ENCODE results near the gene GRIA1. TPM values are rescaled to one million over a fixed set of nuclear protein-coding genes. Genes with fewer than 3 reads are reported as not detected.

GRIA1 gene
- total RNA-seq, 2 donors from 2014 or later = not detected

- ATAC-seq = no peak
- Mint-ChIP-seq H3K9me3 (peaks cover 3% of the 10 kb centered on the region in 2 donors), H3K27ac (no peak overlapping the region), H3K36me3 (no peaks in the 10 kb centered on the region)
- no peak for DNase-seq (ENCODE audit: low spot score in 2 of 2)
Measured at GRCh38 chr5:153486771-153487170, 3.7 kb upstream of the GRIA1 start.

GRCh38 chr5:153489611-153490010 is 859 bp upstream of the GRIA1 start:
- DNase-seq (ENCODE audit: low spot score in 2 of 2) = no peak
- ATAC-seq = no peak
- Mint-ChIP-seq H3K9me3 (no peaks in the 10 kb centered on the region), H3K27ac (no peak overlapping the region), H3K36me3 (no peaks in the 10 kb centered on the region)

- Mint-ChIP-seq H3K36me3 (no peaks in the 10 kb centered on the region), H3K27ac (no peak overlapping the region), H3K9me3 (no peaks in the 10 kb centered on the region)
- DNase-seq (ENCODE audit: low spot score in 2 of 2) (no peak), ATAC-seq (no peak)
Measured at GRCh38 chr5:153491038-153491744, 721 bp downstream of the GRIA1 start.

- no peaks in the 10 kb centered on the region for H3K9me3 Mint-ChIP-seq
- DNase-seq (ENCODE audit: low spot score in 2 of 2) (no peak), ATAC-seq (no peak)
- no peaks in the 10 kb centered on the region for H3K36me3 Mint-ChIP-seq
- no peak overlapping the region for H3K27ac Mint-ChIP-seq
Measured at GRCh38 chr5:153491856-153492255, 1.4 kb downstream of the GRIA1 start.

GRCh38 chr5:153496835-153497234 is 6.4 kb downstream of the GRIA1 start:
- no peak for ATAC-seq
- DNase-seq (ENCODE audit: low spot score in 2 of 2) = no peak
- H3K9me3 Mint-ChIP-seq = no peaks in the 10 kb centered on the region
- H3K27ac Mint-ChIP-seq = no peak overlapping the region
- H3K36me3 Mint-ChIP-seq = no peaks in the 10 kb centered on the region

GRCh38 chr5:153498516-153498915 is 8.0 kb downstream of the GRIA1 start:
- Mint-ChIP-seq H3K9me3 (no peaks in the 10 kb centered on the region), H3K36me3 (no peaks in the 10 kb centered on the region), H3K27ac (no peak overlapping the region)
- ATAC-seq (no peak), DNase-seq (ENCODE audit: low spot score in 2 of 2) (no peak)

GRCh38 chr5:153500178-153500577 is 9.7 kb downstream of the GRIA1 start:
- Mint-ChIP-seq H3K36me3 (no peaks in the 10 kb centered on the region), H3K27ac (no peak overlapping the region), H3K9me3 (no peaks in the 10 kb centered on the region)
- no peak for ATAC-seq
- no peak for DNase-seq (ENCODE audit: low spot score in 2 of 2)

GRCh38 chr5:153504726-153505125 is 14.3 kb downstream of the GRIA1 start:
- ATAC-seq (no peak), DNase-seq (ENCODE audit: low spot score in 2 of 2) (no peak)
- H3K27ac Mint-ChIP-seq = no peak overlapping the region
- no peaks in the 10 kb centered on the region for H3K36me3 Mint-ChIP-seq
- H3K9me3 Mint-ChIP-seq = peaks cover 3 to 8% of the 10 kb centered on the region in 2 donors

GRCh38 chr5:153508700-153509099 is 18.2 kb downstream of the GRIA1 start:
- no peak for DNase-seq (ENCODE audit: low spot score in 2 of 2)
- Mint-ChIP-seq H3K27ac (no peak overlapping the region), H3K9me3 (peaks cover 8% of the 10 kb centered on the region in 2 donors), H3K36me3 (no peaks in the 10 kb centered on the region)
- no peak for ATAC-seq

- ATAC-seq = no peak
- Mint-ChIP-seq H3K36me3 (no peaks in the 10 kb centered on the region), H3K9me3 (peaks cover 8 to 11% of the 10 kb centered on the region in 2 donors), H3K27ac (no peak overlapping the region)
- DNase-seq (ENCODE audit: low spot score in 2 of 2) = no peak
Measured at GRCh38 chr5:153511622-153512021, 21.2 kb downstream of the GRIA1 start.

- H3K36me3 Mint-ChIP-seq = no peaks in the 10 kb centered on the region
- ATAC-seq (no peak), DNase-seq (ENCODE audit: low spot score in 2 of 2) (no peak)
- H3K9me3 Mint-ChIP-seq = peaks cover 0 to 8% of the 10 kb centered on the region in 2 donors
- H3K27ac Mint-ChIP-seq = no peak overlapping the region
Measured at GRCh38 chr5:153513156-153513555, 22.7 kb downstream of the GRIA1 start.

GRCh38 chr5:153515301-153515700 is 24.8 kb downstream of the GRIA1 start:
- ATAC-seq = no peak
- Mint-ChIP-seq H3K9me3 (peaks cover 0 to 8% of the 10 kb centered on the region in 2 donors), H3K27ac (no peak overlapping the region), H3K36me3 (no peaks in the 10 kb centered on the region)
- no peak for DNase-seq (ENCODE audit: low spot score in 2 of 2)

- DNase-seq (ENCODE audit: low spot score in 2 of 2) (no peak), ATAC-seq (no peak)
- peaks cover 0 to 8% of the 10 kb centered on the region in 2 donors for H3K9me3 Mint-ChIP-seq
Measured at GRCh38 chr5:153516504-153517240, 26.2 kb downstream of the GRIA1 start.

GRCh38 chr5:153517241-153517611 is 26.8 kb downstream of the GRIA1 start:
- Mint-ChIP-seq H3K27ac (no peak overlapping the region), H3K36me3 (no peaks in the 10 kb centered on the region), H3K9me3 (peaks cover 0 to 8% of the 10 kb centered on the region in 2 donors)
- DNase-seq (ENCODE audit: low spot score in 2 of 2) (no peak), ATAC-seq (no peak)

More at GRCh38 chr5:153516504-153517240, 26.2 kb downstream of the GRIA1 start:
- no peak overlapping the region for H3K27ac Mint-ChIP-seq
- no peaks in the 10 kb centered on the region for H3K36me3 Mint-ChIP-seq

- no peak for ATAC-seq
- no peaks in the 10 kb centered on the region for H3K9me3 Mint-ChIP-seq
- no peak overlapping the region for H3K27ac Mint-ChIP-seq
- no peaks in the 10 kb centered on the region for H3K36me3 Mint-ChIP-seq
- no peak for DNase-seq (ENCODE audit: low spot score in 2 of 2)
Measured at GRCh38 chr5:153520137-153520536, 29.7 kb downstream of the GRIA1 start.

- Mint-ChIP-seq H3K27ac (no peak overlapping the region), H3K36me3 (no peaks in the 10 kb centered on the region), H3K9me3 (no peaks in the 10 kb centered on the region)
- no peak for DNase-seq (ENCODE audit: low spot score in 2 of 2)
- ATAC-seq = no peak
Measured at GRCh38 chr5:153520952-153521351, 30.5 kb downstream of the GRIA1 start.

- H3K36me3 Mint-ChIP-seq = no peaks in the 10 kb centered on the region
- no peaks in the 10 kb centered on the region for H3K9me3 Mint-ChIP-seq
- ATAC-seq (no peak), DNase-seq (ENCODE audit: low spot score in 2 of 2) (no peak)
- no peak overlapping the region for H3K27ac Mint-ChIP-seq
Measured at GRCh38 chr5:153523211-153523610, 32.7 kb downstream of the GRIA1 start.

GRCh38 chr5:153523831-153524230 is 33.4 kb downstream of the GRIA1 start:
- DNase-seq (ENCODE audit: low spot score in 2 of 2) (no peak), ATAC-seq (no peak)
- Mint-ChIP-seq H3K36me3 (no peaks in the 10 kb centered on the region), H3K27ac (no peak overlapping the region), H3K9me3 (peaks cover 0 to 3% of the 10 kb centered on the region in 2 donors)
